Loucy (cell line): ENCODE results near the gene GPR26.

Experiments
- H2AFZ ChIP-seq: fragments of 200-600 bp; sonication (generic); 2 replicates; pipeline ENCODE4 v1.6.0; 2016; ENCODE audit warnings: antibody characterized with exemption, mild to moderate bottlenecking, low read length, moderate library complexity
- H3F3A ChIP-seq: fragments of 200-600 bp; 2 replicates; pipeline ENCODE4 v1.6.0; 2016; ENCODE audit warnings: antibody characterized with exemption, low read depth, mild to moderate bottlenecking
- H3K27me3 ChIP-seq: fragments of 200-600 bp; sonication (generic); 2 replicates; pipeline ENCODE4 v1.6.1; 2014; ENCODE audit warnings: low read length, mild to moderate bottlenecking; ENCODE audit not compliant: insufficient read depth, poor library complexity, severe bottlenecking
- H3K36me3 ChIP-seq: fragments of 200-600 bp; sonication (generic); 2 replicates; pipeline ENCODE4 v1.6.1; 2016; ENCODE audit warnings: low read length; ENCODE audit not compliant: insufficient read depth
- H3K4me1 ChIP-seq: fragments of 200-600 bp; sonication (generic); 2 replicates; pipeline ENCODE4 v1.5.1; 2014; ENCODE audit warnings: low read length, mild to moderate bottlenecking; ENCODE audit not compliant: insufficient read depth, poor library complexity, severe bottlenecking
- H3K4me2 ChIP-seq: fragments of 200-600 bp; sonication (generic); 2 replicates; pipeline ENCODE4 v1.6.0; 2014; ENCODE audit warnings: antibody characterized with exemption, low read length, low read depth, mild to moderate bottlenecking; ENCODE audit not compliant: poor library complexity, severe bottlenecking
- H3K4me3 ChIP-seq: fragments of 200-600 bp; sonication (generic); 2 replicates; pipeline ENCODE4 v1.5.1; 2014; ENCODE audit warnings: low read length, mild to moderate bottlenecking, mixed read lengths; ENCODE audit not compliant: poor library complexity, severe bottlenecking
- H3K79me2 ChIP-seq: fragments of 200-600 bp; sonication (generic); 2 replicates; pipeline ENCODE4 v1.6.1; 2014; ENCODE audit warnings: low read length; ENCODE audit not compliant: insufficient read depth
- H3K9ac ChIP-seq: fragments of 200-600 bp; sonication (generic); 2 replicates; pipeline ENCODE4 v1.6.0; 2014; ENCODE audit warnings: mild to moderate bottlenecking, low read depth, low read length, moderate library complexity; ENCODE audit not compliant: poor library complexity, severe bottlenecking
- H3K9me2 ChIP-seq: fragments of 200-600 bp; sonication (generic); replicated peaks from 2 replicates; pipeline ENCODE4 v1.6.1; 2016; ENCODE audit warnings: low read depth, low read length, mixed read lengths
- H3K9me3 ChIP-seq: fragments of 200-600 bp; sonication (generic); 2 replicates; pipeline ENCODE4 v1.6.1; 2014; ENCODE audit warnings: mild to moderate bottlenecking, antibody characterized with exemption, low read length, low read depth; ENCODE audit not compliant: insufficient read depth
- H4K20me1 ChIP-seq: fragments of 200-600 bp; sonication (generic); 2 replicates; pipeline ENCODE4 v1.6.0; 2014; ENCODE audit warnings: antibody characterized with exemption, low read length, mild to moderate bottlenecking; ENCODE audit not compliant: insufficient read depth, poor library complexity, severe bottlenecking
- EZH2phosphoT487 ChIP-seq: fragments of 200-600 bp; IDR thresholded peaks from 2 replicates; pipeline ENCODE4 v1.6.1; 2018; ENCODE audit warnings: antibody characterized with exemption, mild to moderate bottlenecking, moderate library complexity, borderline replicate concordance
- TF ChIP-seq, protein P1 (sequence below): fragments of 200-600 bp; sonication (generic); conservative IDR thresholded peaks from 2 replicates; pipeline ENCODE4 v1.5.1; 2014; ENCODE audit warnings: mild to moderate bottlenecking, antibody characterized with exemption, low read length

GPR26 gene

DNA sequence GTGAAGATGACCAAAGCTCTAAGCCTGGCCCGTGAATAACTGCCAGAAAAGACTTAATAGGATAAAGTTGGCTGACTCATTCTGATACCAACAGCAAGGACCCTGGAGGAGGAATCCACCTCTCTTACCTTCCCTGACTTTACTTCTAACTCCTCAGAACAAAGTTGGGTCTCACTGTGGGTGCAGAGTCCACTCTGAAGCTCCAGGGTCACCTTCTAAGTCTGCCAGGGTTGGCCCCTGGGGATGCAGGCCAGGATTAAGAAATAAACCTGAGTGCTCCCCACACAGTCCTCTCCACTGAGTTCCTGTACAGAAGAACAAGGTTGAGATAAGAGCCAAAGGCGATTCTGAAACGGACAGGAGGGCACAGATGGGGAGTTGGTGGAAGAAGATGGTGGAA is 54.4 kb downstream of the GPR26 start:
- Histone ChIP-seq H3K4me2 (no peak overlapping the region), H3K79me2 (no peaks in the 10 kb centered on the region), H3K27me3 (no peaks in the 10 kb centered on the region)

DNA sequence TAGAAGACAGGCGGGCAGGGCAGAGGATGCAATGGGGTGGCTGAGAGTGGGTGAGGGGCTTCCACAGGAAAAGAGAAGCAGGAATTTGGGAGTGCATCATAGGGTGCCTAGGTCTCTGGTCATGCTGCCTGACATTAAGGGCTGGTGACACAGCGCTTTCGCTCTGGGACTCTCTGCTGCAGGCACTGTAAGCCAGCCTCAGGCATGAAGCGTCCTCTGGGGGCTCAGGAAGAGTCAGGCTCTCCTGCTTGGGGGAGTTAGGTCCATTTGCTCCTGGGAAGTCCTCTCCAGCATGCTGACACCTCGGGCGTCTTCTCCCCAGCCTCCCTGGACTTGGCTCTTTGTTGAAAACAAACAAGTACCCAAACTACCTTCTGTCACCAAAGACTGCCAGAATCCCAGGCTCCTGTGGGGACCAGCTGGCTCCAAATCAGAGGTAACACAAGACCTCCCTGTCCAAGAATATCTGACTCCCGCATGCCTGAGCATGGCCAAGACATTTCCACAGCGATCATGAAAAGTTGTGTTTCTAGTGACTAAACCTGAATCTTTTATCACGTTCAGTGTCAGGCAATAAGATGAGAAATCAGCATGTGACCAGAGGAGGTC is 55.4 kb downstream of the GPR26 start:
- H3K4me2 ChIP-seq: no peak overlapping the region
- H3K79me2 ChIP-seq: no peaks in the 10 kb centered on the region
- no peaks in the 10 kb centered on the region for H3K9me2 ChIP-seq
- H3K9me3 ChIP-seq: peaks cover 3% of the 10 kb centered on the region
- H3K36me3 ChIP-seq: no peaks in the 10 kb centered on the region
- no peaks in the 10 kb centered on the region for H3K27me3 ChIP-seq
- no peak overlapping the region for H3K9ac ChIP-seq
- H4K20me1 ChIP-seq: no peaks in the 10 kb centered on the region
- H3K4me3 ChIP-seq: no peak overlapping the region
- H3F3A ChIP-seq: no peaks in the 10 kb centered on the region
- H2AFZ ChIP-seq: no peak overlapping the region
- TF ChIP-seq, protein P1, sequence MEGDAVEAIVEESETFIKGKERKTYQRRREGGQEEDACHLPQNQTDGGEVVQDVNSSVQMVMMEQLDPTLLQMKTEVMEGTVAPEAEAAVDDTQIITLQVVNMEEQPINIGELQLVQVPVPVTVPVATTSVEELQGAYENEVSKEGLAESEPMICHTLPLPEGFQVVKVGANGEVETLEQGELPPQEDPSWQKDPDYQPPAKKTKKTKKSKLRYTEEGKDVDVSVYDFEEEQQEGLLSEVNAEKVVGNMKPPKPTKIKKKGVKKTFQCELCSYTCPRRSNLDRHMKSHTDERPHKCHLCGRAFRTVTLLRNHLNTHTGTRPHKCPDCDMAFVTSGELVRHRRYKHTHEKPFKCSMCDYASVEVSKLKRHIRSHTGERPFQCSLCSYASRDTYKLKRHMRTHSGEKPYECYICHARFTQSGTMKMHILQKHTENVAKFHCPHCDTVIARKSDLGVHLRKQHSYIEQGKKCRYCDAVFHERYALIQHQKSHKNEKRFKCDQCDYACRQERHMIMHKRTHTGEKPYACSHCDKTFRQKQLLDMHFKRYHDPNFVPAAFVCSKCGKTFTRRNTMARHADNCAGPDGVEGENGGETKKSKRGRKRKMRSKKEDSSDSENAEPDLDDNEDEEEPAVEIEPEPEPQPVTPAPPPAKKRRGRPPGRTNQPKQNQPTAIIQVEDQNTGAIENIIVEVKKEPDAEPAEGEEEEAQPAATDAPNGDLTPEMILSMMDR: no peak
- no peak for TF ChIP-seq EZH2phosphoT487
- no peaks in the 10 kb centered on the region for H3K4me1 ChIP-seq

More for the DNA sequence above, 54.4 kb downstream of the GPR26 start:
- Histone ChIP-seq H3K4me3 (no peak overlapping the region), H3K9me2 (no peaks in the 10 kb centered on the region), H3K36me3 (no peaks in the 10 kb centered on the region), H3K4me1 (no peaks in the 10 kb centered on the region), H3K9me3 (peaks cover 3% of the 10 kb centered on the region), H3F3A (no peaks in the 10 kb centered on the region), H3K9ac (no peak overlapping the region), H2AFZ (no peak overlapping the region), H4K20me1 (no peaks in the 10 kb centered on the region)
- TF ChIP-seq, protein P1: no peak
- TF ChIP-seq EZH2phosphoT487: no peak

DNA sequence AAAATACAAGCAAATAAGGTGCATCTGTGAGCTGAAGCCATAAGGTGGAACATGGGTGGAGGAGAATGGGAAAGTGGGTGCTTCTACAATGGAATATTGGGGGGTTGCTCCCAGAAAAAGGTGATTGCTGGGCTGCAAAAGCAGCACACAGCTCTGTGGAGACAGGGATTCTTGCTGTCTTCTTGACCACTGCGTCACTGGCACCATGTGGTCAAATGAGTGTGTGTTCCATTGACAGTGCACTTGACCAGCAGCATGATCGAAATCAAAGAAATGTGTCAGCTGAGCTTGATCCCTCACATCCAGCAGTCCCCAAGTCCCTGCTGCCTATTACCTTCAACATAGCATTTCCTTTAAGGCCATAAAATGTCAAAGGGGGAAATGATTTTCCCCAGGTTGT is 56.2 kb downstream of the GPR26 start:
- no peak for TF ChIP-seq EZH2phosphoT487
- TF ChIP-seq, protein P1: no peak
- Histone ChIP-seq H3K27me3 (no peaks in the 10 kb centered on the region), H3K9me2 (no peaks in the 10 kb centered on the region), H3K4me2 (no peak overlapping the region), H3F3A (no peaks in the 10 kb centered on the region), H3K36me3 (no peaks in the 10 kb centered on the region), H2AFZ (no peak overlapping the region), H3K4me3 (no peak overlapping the region), H3K4me1 (no peaks in the 10 kb centered on the region), H3K9ac (no peak overlapping the region), H3K79me2 (no peaks in the 10 kb centered on the region), H3K9me3 (peaks cover 3% of the 10 kb centered on the region), H4K20me1 (no peaks in the 10 kb centered on the region)
